GM19438 (cell line): ENCODE data around the gene CACNG7.

ENCODE experiments used
- ATAC-seq: cut with Tn5 transposase; IDR thresholded peaks from one replicate; pipeline ENCODE4 v1.9.1; 2021; ENCODE audit warnings: low read depth; ENCODE audit not compliant: unreplicated experiment

The CACNG7 gene

DNA sequence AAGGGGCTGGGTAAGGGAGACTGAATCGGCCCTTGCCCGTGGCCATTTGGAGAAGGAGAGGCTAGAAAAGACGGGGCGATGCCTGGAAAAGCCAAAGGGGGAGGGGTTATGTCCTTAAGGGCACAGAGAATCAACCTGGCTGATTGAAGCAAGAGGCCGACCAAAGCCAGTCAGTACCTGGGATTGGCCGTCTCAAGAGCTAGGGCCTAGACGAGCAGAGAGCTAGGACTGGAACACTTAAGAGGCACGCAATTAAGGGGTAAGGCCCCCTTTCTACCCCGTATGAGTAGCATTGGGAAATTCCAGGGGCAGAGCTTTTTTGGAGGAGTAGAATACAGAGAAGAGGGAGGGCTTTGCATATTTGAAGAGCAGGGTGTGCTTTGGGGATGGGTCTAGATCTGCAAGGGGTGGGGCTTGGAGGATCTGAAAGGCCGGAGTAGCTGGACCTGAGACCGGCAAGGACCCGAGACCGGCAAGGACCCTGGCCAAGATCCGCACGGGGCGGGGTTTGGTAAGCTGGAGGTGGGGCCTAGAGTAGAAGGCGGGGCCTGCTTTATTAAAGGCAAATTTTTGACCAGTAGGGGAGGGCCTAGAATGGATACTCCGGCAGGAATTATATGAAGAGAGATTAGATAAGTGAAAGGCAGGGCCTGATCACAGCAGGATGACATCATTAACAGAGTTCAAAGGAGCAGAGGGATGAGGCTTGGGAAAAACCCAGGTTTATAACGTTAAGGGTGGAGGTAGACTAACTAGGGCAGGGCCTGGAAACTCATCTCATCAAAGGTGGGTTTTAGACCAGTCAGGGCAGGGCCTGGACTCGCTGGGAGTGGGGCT lies 71.7 kb downstream of the CACNG7 start:
- ATAC-seq: no peak

DNA sequence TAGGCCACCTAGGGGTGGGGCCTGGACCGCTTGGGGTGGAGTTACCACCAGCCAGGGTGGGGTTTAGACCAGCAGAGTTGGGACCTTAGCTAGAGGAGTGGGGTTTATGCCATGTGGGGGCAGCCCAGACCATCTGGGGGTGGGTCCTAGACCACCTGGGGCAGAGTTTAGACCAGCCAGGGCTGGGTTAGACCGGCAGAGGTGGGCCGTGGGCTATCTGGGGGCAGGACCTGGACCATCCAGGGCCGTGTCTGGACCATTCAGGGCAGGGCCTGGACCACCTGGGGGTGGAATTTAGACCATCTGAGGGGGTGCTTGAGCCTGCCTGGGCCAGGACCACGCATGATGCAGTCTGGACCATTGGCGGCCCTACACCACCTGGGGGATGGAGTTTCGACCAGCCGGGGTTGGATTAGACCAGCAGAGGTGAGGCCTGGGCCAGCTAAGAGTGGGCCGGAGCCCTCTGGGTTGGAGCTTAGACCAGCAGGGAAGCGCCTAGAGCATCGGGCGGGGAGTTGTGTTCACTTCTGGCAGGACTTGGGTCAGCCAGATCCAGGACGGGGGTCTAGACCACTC lies 72.4 kb downstream of the CACNG7 start:
- no peak for ATAC-seq

DNA sequence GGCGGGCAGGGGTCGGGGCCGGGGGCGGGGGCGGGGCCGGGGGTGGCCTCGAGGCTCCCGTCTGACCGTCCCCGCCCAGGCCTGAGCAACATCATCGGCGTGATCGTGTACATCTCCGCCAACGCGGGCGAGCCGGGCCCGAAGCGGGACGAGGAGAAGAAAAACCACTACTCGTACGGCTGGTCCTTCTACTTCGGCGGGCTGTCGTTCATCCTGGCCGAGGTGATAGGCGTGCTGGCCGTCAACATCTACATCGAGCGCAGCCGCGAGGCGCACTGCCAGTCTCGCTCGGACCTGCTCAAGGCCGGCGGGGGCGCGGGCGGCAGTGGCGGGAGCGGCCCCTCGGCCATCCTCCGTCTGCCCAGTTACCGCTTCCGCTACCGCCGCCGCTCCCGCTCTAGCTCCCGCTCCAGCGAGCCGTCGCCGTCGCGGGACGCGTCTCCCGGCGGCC lies 72.9 kb downstream of the CACNG7 start:
- no peak for ATAC-seq

DNA sequence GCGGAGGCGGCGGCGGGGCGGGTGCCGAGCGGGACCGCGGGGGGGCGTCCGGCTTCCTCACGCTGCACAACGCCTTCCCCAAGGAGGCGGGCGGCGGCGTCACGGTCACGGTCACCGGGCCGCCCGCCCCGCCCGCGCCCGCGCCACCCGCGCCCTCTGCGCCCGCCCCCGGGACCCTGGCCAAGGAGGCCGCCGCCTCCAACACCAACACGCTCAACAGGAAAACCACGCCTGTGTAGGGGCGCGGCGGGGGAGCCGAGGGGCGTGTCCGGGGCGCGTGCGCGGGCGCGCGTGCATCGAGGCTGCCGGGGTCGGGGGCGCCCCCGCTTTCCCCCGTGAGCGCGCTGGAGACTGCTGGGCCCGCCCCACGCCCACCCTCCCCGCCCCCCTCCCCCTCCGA lies 73.5 kb downstream of the CACNG7 start:
- ATAC-seq: no peak

DNA sequence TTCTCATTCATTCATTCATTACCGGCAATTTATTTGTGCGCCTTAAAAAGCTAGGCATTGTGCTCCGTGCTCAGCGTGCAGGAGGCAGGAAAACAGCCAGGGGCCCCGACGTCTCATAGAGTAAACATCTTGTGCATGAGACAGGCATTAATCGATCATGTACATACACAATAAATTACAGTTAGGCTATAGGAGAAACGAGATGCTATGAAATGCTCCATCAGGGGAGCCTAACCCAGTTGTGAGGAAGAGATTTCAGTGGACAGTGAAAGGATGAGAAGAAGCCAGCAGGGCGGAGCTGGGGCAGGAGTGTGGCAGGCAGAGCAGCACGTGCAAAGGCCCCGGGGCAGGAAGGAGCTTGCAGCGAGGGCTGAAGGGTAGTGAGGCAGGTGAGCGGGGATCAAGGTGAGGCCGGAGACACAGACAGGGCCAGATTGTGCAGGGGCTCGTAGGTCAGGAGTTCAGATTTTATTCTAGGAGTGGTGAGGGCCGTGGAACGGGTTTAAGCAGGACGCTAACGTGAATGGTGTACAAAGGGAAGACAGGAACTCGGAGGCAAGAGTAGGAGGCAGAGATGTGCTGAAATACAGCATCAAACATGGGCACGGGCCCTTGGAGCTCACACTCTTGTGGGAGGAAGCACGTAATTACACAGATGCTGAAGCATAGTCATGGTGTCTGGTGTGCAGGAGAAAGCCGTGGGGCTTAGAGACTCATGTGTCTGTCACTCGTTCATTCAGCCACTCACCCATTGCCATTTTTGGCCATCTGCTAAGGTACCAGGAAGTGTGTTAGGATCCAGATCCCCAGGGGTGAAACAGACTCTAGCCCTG lies 74.6 kb downstream of the CACNG7 start:
- ATAC-seq: no peak

DNA sequence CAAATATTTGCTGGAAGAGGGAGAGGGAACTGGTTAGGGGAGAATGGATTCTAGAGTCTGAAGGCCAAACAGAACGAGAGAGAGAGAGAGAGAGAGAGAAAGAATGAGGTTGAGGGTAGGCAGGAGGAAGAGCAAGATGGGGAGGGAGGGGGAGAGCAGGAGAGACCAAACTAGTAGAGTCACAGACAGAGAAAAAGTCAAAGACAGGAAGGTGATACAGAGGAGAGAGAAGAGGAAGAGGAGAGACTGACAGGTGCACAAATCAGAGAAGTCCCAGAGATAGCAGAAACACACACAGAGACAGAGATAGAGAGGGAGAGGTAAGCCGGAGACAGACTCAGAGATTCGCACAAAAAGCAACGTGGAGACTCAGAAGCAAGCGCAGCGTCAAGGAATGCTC lies 76.8 kb downstream of the CACNG7 start:
- ATAC-seq: no peak

DNA sequence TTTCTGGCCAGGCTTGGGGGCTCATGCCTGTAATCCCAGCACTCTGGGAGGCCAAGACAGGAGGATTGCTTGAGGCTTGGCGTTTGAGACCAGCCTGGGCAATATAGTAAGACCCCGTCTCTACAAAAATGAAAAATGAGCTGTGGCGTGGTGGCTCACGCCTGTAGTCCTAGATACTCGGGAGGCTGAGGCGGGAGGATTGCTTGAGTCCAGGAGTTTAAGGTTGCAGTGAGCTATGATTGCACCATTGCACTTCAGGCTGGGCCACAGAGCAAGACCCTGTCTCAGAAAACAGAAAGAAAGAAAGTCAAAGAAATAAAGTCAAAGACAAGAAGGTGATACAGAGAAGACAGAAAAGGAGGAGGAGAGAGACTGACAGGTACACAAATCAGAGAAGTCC lies 79.9 kb downstream of the CACNG7 start:
- ATAC-seq: no peak

DNA sequence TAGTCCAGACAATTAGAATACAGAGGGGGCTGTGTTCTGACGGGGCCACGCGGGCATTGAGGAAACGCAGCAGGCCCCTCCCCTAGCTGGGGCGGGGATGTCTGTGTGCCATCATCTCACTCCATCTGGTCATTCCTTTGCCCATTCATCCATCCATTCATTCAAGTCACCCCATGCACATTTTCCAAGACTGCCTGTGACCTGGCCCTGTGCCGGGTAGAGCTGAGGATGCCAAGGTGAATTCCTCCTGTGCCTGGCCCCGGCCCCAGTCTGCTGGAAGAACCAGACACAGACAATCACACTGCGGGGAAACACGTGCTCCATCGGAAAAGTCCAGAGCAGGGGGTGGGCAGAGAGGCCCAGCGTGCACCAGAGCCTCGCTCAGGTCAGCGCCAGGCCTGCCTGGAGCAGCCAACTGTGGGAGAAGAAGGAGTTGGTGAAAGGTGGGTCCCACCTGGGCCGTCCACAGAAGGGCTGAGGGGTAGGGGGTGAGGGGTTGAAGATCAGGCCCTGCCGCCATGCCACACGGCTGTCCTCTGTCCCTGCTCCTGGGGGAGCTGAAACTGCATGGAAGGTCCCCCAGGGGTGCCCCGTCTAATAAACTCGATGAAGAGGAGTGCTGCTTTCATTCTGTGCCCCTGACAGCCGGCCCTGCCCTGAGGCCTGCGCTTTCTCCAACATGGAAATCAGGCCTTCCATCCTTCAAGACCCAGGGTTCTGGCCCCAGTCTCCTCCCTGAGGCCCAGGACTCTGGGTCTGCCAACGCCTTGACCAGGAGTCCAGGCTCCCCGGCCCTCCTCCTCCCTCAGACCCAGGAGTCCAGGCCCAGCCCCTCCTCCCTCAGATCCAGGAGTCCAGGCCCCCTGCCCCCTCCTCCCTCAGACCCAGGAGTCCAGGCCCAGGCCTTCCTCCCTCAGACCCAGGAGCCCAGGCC lies 80.8 kb downstream of the CACNG7 start:
- no peak for ATAC-seq

DNA sequence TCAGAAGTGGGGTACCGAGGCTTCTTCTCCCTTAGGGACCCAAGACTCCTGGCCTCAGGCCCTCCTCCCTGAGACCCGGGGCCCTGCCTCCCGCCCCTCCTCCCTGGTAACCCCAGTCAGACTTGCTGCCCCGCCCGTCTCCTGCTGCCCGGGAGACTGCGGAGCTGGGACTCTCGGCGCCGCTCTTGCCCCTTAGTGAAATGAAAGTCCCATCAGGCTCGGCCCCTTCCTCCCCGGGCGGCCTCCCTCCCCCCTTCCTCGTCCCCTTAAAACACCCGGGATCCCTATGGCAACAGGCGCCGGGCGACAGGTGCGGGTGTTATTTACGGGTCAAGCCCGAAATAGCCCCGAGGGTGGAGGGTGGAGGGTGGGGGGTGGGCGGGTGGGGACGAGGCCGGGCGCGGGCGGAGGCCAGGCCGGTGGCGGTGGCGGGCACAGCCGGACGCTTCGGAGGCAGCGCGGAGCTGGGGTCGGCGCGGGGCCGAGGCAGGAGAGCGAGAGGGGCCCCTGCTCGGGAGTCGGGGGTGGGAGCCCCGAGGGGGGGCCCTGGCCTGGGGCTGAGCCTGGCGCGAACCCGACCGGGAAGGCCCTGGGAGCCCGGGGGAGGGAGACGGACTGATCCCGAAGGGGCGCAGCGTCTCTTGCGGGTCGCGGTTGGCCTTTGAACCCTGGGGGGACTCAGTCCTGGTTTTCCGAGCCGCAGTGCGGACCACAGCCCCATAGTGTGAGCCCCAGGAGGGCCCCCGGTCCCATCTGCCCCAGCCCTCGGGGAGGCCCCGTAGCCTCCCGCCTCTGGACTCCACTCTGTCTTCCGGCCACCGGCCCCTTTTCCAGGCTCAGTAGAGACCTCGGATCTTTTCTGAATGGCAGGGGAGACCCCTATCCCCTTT lies 82.4 kb downstream of the CACNG7 start, which contains the start of gene CACNG6:
Gene CACNG6, plus strand, starts transcription at position 414 of the 890 bp plus-strand sequence. CDS start 1,241 bp downstream, outside the sequence.
- no peak for ATAC-seq

DNA sequence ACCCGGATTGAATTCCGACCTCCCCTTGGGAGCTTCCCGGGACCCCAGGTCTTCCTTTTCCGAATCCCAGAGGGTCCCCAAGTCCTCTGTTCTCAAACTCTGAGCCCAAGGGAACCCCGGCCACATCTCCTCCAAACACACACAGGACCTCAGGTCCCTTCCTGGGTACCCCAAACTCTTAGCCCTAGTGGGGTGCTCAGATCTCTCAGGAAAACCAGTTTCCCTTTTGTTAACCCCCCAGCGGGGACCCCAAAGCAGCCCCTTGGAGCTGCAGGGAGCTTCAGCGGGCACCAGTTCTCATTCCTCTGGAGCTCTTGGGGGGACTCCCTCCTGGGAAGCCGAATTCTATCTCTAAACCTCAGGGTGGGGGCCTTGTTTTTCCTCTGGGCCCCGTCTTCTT lies 83.1 kb downstream of the CACNG7 start:
- no peak for ATAC-seq

DNA sequence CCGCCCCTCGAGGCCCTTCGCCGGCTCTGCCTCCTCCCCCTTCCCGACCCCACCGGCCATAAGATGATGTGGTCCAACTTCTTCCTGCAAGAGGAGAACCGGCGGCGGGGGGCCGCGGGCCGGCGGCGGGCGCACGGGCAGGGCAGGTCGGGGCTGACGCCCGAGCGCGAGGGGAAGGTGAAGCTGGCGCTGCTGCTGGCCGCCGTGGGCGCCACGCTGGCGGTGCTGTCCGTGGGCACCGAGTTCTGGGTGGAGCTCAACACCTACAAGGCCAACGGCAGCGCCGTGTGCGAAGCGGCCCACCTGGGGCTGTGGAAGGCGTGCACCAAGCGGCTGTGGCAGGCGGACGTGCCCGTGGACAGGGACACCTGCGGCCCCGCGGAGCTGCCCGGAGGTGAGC lies 83.7 kb downstream of the CACNG7 start:
- ATAC-seq: no peak

DNA sequence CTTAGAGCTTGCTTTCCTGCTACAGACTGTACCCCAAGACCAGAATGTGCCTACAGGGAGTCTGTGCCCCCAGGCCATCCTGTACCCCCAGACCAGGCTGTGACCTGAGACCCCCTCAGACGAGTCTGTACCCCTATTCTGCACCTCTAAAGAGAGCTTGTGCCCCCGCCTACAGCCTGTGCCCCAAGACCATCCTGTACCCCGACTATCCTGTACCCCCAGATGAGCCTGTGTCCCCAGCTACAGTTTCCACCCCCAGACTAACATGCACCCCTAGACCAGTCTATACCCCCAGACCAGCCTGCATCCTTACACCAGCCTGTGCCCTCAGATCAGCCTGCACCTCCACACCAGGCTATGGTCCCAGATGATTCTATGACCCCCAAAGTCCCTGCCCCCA lies 84.4 kb downstream of the CACNG7 start:
- ATAC-seq: no peak
